SH-SY5Y (cell line): Measurements from ENCODE around the gene PNPLA7.

Source experiments
- GATA2 ChIP-seq: IDR thresholded peaks from 2 replicates; pipeline ENCODE4 v1.6.1; 2011; ENCODE audit warnings: mild to moderate bottlenecking, low read depth, low read length
- GATA3 ChIP-seq: IDR thresholded peaks from 2 replicates; pipeline ENCODE4 v1.6.1; 2011; ENCODE audit warnings: low read depth, mild to moderate bottlenecking, low read length, moderate library complexity

DNA sequence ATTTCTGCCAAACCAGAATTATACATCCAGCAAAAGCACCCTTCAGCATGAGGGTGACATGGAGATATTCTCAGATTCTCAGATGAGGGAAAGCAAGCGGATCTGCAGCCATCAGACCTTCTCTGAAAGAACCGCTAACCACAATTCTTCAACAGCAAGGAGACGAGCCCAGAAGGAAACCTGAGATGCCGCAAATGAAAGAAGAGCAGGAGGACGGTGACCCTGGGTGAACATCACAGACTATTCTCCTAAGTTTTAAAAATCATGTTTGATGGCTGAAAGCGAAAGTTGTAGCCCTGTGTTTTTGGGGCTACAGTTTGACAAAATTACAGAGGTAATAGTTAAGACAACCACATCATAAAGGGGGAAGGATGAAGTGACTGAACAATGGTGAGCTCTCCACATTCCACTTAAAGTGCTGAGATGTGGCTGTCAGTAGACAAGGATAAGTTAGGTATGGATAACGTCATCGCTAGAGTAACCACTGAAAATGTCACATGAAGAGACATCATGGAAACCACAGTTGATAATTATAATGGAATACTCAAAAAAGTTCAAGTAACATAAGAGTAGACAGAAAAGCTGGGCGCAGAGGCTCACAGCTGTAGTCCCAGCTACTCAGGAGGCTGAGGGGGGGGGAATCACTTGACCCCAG, 59.5 kb downstream of the PNPLA7 start:
- TF ChIP-seq GATA2 (no peak), GATA3 (no peak)
